WTC11 (cell line): ENCODE data around the gene DCUN1D1. TPM values are rescaled to one million over a fixed set of nuclear protein-coding genes. Genes with fewer than 3 reads are reported as not detected.

Experiments used
- ATAC-seq: fragments of 200-7000 bp; cut with Tn5 transposase; 2 replicates; pipeline ENCODE4 v1.10.0; 2021; ENCODE audit warnings: mild to moderate bottlenecking, moderate library complexity
- CTCF ChIA-PET: fragments of 300-600 bp; sonication (Branson Sonifier 250); formaldehyde crosslinking; loops from one replicate; lab custom pipeline; 2021; ENCODE audit warnings: antibody characterized with exemption; lab: Charles Lee
- POLR2A ChIA-PET: fragments of 350-600 bp; sonication (Branson Sonifier 250); formaldehyde crosslinking; loops from one replicate; lab custom pipeline; 2021; ENCODE audit warnings: antibody characterized with exemption; lab: Charles Lee
- DNase-seq: peaks from one replicate; pipeline ENCODE4 v3.0.0; 2021; ENCODE audit warnings: low spot score
- H3K27ac Mint-ChIP-seq: 2 replicates; pipeline ENCODE4 v1.8.0; 2021; ENCODE audit warnings: mixed read lengths
- H3K27me3 Mint-ChIP-seq: 2 replicates; pipeline ENCODE4 v1.8.0; 2021; ENCODE audit warnings: low read depth, mild to moderate bottlenecking, moderate library complexity, mixed read lengths
- H3K36me3 Mint-ChIP-seq: 2 replicates; pipeline ENCODE4 v1.8.0; 2021; ENCODE audit warnings: mixed read lengths
- H3K4me1 Mint-ChIP-seq: 2 replicates; pipeline ENCODE4 v1.8.0; 2022; ENCODE audit warnings: mixed read lengths
- H3K4me3 Mint-ChIP-seq: 2 replicates; pipeline ENCODE4 v1.8.0; 2021; ENCODE audit warnings: mild to moderate bottlenecking, moderate library complexity, mixed read lengths
- H3K9me3 Mint-ChIP-seq: 2 replicates; pipeline ENCODE4 v1.8.0; 2021; ENCODE audit warnings: mixed read lengths
- ATF1 ChIP-seq: sonication (generic); formaldehyde crosslinking; IDR thresholded peaks from 2 replicates; pipeline ENCODE4 v1.8.1; 2023; ENCODE audit warnings: mild to moderate bottlenecking, moderate library complexity, missing genetic modification reagents
- E2F1 ChIP-seq: sonication (generic); formaldehyde crosslinking; IDR thresholded peaks from 2 replicates; pipeline ENCODE4 v1.8.0; 2022; ENCODE audit warnings: mild to moderate bottlenecking, missing genetic modification reagents
- E2F4 ChIP-seq: sonication (generic); formaldehyde crosslinking; IDR thresholded peaks from 2 replicates; pipeline ENCODE4 v1.8.1; 2022; ENCODE audit warnings: low read depth, mild to moderate bottlenecking, moderate library complexity, missing genetic modification reagents, borderline replicate concordance
- ERG ChIP-seq: fragments of 250-450 bp; sonication (Bioruptor Pico); IDR thresholded peaks from 2 replicates; pipeline ENCODE4 v1.8.0; 2021; ENCODE audit warnings: mild to moderate bottlenecking
- FOXP4 ChIP-seq: sonication (generic); formaldehyde crosslinking; IDR thresholded peaks from 2 replicates; pipeline ENCODE4 v1.8.0; 2022; ENCODE audit warnings: mild to moderate bottlenecking, missing genetic modification reagents
- KAT7 ChIP-seq: sonication (generic); formaldehyde crosslinking; IDR thresholded peaks from 2 replicates; pipeline ENCODE4 v1.8.1; 2023; ENCODE audit warnings: missing genetic modification reagents, mild to moderate bottlenecking, borderline replicate concordance
- PRRX2 ChIP-seq: fragments of 250-450 bp; sonication (Bioruptor Pico); IDR thresholded peaks from 2 replicates; pipeline ENCODE4 v1.8.0; 2021; ENCODE audit warnings: mild to moderate bottlenecking
- SMAD3 ChIP-seq: sonication (generic); formaldehyde crosslinking; IDR thresholded peaks from 2 replicates; pipeline ENCODE4 v1.8.0; 2022; ENCODE audit warnings: missing genetic modification reagents, mild to moderate bottlenecking, borderline replicate concordance
- SOX15 ChIP-seq: fragments of 250-450 bp; sonication (Bioruptor Pico); IDR thresholded peaks from 2 replicates; pipeline ENCODE4 v1.9.0; 2021; ENCODE audit warnings: mild to moderate bottlenecking
- TP53 ChIP-seq: sonication (generic); formaldehyde crosslinking; IDR thresholded peaks from 2 replicates; pipeline ENCODE4 v1.8.1; 2023; ENCODE audit warnings: mild to moderate bottlenecking, missing genetic modification reagents
- USF1 ChIP-seq: sonication (generic); formaldehyde crosslinking; IDR thresholded peaks from 2 replicates; pipeline ENCODE4 v1.8.0; 2022; ENCODE audit warnings: mild to moderate bottlenecking, missing genetic modification reagents
- USF2 ChIP-seq: sonication (generic); formaldehyde crosslinking; IDR thresholded peaks from 2 replicates; pipeline ENCODE4 v1.8.1; 2023; ENCODE audit warnings: mild to moderate bottlenecking, missing genetic modification reagents, moderate library complexity
- ZNF121 ChIP-seq: sonication (generic); formaldehyde crosslinking; IDR thresholded peaks from 2 replicates; pipeline ENCODE4 v1.8.0; 2023; ENCODE audit warnings: missing genetic modification reagents
- ZNF423 ChIP-seq: fragments of 250-450 bp; sonication (Bioruptor Pico); IDR thresholded peaks from 2 replicates; pipeline ENCODE4 v2.1.2; 2022; ENCODE audit warnings: mild to moderate bottlenecking, moderate library complexity
- ZNF512 ChIP-seq: sonication (generic); formaldehyde crosslinking; IDR thresholded peaks from 2 replicates; pipeline ENCODE4 v1.8.1; 2022; ENCODE audit warnings: missing genetic modification reagents, borderline replicate concordance
- ZNF671 ChIP-seq: fragments of 250-450 bp; sonication (Bioruptor Pico); IDR thresholded peaks from 2 replicates; pipeline ENCODE4 v1.8.0; 2021; ENCODE audit warnings: mild to moderate bottlenecking
- total RNA-seq: library from RNA; stranded (reverse); gene quantifications from 3 replicates; pipeline ENCODE4 v1.2.3, GENCODE V29; 2021
- TF ChIP-seq, protein P1 (sequence below): sonication (generic); formaldehyde crosslinking; IDR thresholded peaks from 2 replicates; pipeline ENCODE4 v1.8.1; 2023; ENCODE audit warnings: mild to moderate bottlenecking, moderate library complexity, missing genetic modification reagents

DCUN1D1 gene
- total RNA-seq, 1 experiment from 2014 or later, result 64.5 TPM

DNA sequence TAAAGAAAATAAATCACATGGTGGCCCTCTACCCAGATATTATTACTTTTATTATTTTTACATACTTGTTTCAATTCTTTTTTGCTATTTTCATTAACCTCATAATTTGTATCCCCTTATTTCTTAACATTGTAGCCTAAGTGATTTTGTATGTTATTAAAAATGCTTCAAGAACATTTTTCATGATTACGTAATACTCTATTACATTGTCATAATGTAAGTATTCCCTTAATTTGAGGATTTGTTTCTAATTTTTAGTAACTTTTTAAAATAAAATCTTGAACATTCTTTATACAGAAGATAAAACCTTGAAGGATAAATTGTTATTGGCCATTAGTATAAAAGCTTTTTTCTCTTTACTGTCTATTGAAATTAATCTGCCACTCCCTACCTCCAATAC lies 89.0 kb downstream of the DCUN1D1 start:
- ChIA-PET POLR2A (no interaction called here), CTCF (no interaction called here)
- TF ChIP-seq ZNF512, result no peak
- no peak for TF ChIP-seq KAT7
- no peak for TF ChIP-seq ATF1 (CRISPR knock-in tag)
- no peak for TF ChIP-seq SOX15 (CRISPR knock-in tag)
- TF ChIP-seq PRRX2 (CRISPR knock-in tag), result no peak
- TF ChIP-seq USF1, result no peak
- TF ChIP-seq ZNF121, result no peak
- no peak for TF ChIP-seq E2F4
- no peak for TF ChIP-seq FOXP4 (CRISPR knock-in tag)
- no peak for TF ChIP-seq ERG (CRISPR knock-in tag)
- TF ChIP-seq, protein P1, sequence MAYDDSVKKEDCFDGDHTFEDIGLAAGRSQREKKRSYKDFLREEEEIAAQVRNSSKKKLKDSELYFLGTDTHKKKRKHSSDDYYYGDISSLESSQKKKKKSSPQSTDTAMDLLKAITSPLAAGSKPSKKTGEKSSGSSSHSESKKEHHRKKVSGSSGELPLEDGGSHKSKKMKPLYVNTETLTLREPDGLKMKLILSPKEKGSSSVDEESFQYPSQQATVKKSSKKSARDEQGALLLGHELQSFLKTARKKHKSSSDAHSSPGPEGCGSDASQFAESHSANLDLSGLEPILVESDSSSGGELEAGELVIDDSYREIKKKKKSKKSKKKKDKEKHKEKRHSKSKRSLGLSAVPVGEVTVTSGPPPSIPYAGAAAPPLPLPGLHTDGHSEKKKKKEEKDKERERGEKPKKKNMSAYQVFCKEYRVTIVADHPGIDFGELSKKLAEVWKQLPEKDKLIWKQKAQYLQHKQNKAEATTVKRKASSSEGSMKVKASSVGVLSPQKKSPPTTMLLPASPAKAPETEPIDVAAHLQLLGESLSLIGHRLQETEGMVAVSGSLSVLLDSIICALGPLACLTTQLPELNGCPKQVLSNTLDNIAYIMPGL (CRISPR knock-in tag), result no peak
- TF ChIP-seq USF2 (CRISPR knock-in tag), result no peak
- H3K27ac Mint-ChIP-seq, result no peak overlapping the region
- DNase-seq, result no peak
- no peaks in the 10 kb centered on the region for H3K27me3 Mint-ChIP-seq
- no peaks in the 10 kb centered on the region for H3K36me3 Mint-ChIP-seq
- no peak overlapping the region for H3K4me3 Mint-ChIP-seq
- no peaks in the 10 kb centered on the region for H3K4me1 Mint-ChIP-seq
- H3K9me3 Mint-ChIP-seq, result no peaks in the 10 kb centered on the region
- ATAC-seq, result no peak

DNA sequence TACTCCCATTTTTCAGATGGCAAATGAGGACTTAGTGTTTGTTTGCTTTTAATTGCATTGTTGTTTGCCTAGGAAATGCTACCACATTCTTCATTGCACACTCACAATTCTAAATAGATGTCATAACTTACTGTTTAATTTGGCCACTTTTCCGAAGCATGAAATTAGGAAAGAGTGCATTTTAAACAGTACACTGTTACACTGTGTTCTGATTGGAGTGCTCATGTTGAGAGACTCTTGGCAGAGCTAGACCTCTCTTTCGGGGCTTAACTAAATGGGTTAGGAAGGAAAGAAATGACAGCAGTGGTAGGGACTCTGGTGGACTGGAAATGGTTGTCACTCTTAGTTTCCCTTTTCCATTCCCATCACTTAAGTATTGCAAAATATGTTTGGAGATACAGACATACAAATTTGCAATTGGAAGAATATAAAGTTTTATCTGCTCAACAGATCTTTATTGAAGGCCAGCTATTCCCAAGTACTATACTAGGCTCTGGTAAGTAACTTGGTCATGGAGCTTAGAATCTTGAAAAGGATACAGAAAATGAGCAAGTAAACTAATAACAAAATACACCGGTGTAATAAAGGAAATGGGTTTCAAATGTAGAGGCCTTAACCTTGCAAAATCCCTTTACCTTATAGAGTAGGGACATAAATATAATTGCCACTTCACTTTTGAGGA lies 90.2 kb downstream of the DCUN1D1 start:
- Mint-ChIP-seq H3K4me3 (no peak overlapping the region), H3K27me3 (no peaks in the 10 kb centered on the region), H3K36me3 (no peaks in the 10 kb centered on the region), H3K27ac (no peak overlapping the region), H3K9me3 (no peaks in the 10 kb centered on the region)
- ChIA-PET POLR2A (no interaction called here), CTCF (no interaction called here)
- TF ChIP-seq SMAD3 (no peak), E2F1 (CRISPR knock-in tag) (no peak), ZNF671 (CRISPR knock-in tag) (no peak), ZNF423 (CRISPR knock-in tag) (no peak), TP53 (CRISPR knock-in tag) (no peak)
- TF ChIP-seq, all 79 proteins: peak for 0
- DNase-seq, result no peak
- H3K4me1 Mint-ChIP-seq, result no peaks in the 10 kb centered on the region
- no peak for ATAC-seq
